ENCODE results near the gene MMAB. TPM values are rescaled to one million over a fixed set of nuclear protein-coding genes. Genes with fewer than 3 reads are reported as not detected.
A peak's percentile ranks its signal among the peaks of the same experiment; 100 is the strongest.

The MMAB gene
- total RNA-seq, 4 donors from 2014 or later, result 22.3 to 39.6 (median 31.1) TPM

DNA sequence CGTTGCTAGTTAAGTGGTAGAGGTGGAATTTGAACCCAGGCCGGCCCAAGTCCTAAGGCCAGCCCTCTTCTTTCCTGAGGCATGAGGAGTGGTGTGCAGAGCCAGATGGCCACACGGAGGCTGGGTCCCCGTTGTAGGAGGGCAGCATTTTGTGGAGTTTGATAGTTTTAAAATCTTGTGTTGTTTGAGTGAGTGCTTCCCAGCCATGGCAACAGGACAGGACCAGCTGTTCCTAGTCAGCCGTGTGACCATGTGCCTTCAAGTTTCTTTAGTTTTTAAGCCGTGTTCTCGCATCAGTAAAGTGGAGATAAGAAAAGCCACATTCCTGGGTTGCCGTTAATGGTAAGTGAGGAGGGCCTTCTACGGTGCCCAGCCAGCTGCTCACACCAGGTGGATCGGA is 51.5 kb downstream of the MMAB start:
- Histone ChIP-seq H3K36me3 (peaks cover 0 to 100% of the 10 kb centered on the region in 2 donors), H3K9me3 (no peaks in the 10 kb centered on the region), H3K27ac (no peak overlapping the region), H3K27me3 (no peaks in the 10 kb centered on the region), H3K4me3 (no peak overlapping the region), H3K4me1 (peaks cover 0 to 14% (median 6%) of the 10 kb centered on the region in 3 donors)
- TF ChIP-seq, protein P1, sequence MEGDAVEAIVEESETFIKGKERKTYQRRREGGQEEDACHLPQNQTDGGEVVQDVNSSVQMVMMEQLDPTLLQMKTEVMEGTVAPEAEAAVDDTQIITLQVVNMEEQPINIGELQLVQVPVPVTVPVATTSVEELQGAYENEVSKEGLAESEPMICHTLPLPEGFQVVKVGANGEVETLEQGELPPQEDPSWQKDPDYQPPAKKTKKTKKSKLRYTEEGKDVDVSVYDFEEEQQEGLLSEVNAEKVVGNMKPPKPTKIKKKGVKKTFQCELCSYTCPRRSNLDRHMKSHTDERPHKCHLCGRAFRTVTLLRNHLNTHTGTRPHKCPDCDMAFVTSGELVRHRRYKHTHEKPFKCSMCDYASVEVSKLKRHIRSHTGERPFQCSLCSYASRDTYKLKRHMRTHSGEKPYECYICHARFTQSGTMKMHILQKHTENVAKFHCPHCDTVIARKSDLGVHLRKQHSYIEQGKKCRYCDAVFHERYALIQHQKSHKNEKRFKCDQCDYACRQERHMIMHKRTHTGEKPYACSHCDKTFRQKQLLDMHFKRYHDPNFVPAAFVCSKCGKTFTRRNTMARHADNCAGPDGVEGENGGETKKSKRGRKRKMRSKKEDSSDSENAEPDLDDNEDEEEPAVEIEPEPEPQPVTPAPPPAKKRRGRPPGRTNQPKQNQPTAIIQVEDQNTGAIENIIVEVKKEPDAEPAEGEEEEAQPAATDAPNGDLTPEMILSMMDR (IDR thresholded peaks at IDR 0.05), result no peak
- TF ChIP-seq EP300 (IDR thresholded peaks at IDR 0.05), result no peak
- TF ChIP-seq POLR2AphosphoS5 (IDR thresholded peaks at IDR 0.05), result no peak
- no peak for TF ChIP-seq POLR2A (IDR thresholded peaks at IDR 0.05)
- WGBS, 2 donors (ENCODE audit: low coverage in 1 of 2), result 43 to 61% methylated on average over 4 to 7 of the region's 10 CpGs
- ATAC-seq, result no peak

DNA sequence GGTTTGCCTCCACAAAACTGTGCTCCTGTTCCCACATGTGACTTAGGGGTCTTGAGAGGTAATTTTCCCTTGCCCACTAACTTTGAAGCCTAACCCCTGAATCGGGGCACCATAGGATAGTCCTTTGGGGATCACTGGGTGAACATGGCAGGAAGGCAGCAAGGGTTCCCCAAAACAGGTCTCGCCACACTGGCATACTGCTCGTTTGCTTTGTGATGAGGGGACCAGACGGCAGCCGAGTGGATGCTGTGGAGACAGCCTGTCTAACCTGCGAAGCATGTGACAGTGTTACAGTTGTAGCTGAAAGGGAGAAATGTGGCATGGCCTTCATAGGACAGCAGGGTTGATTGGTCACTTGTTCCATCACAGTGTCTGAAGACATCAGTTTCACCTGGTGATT is 53.5 kb downstream of the MMAB start:
- Histone ChIP-seq H3K4me3 (no peak overlapping the region), H3K36me3 (peaks cover 0 to 99% of the 10 kb centered on the region in 2 donors), H3K4me1 (peaks cover 0 to 14% (median 6%) of the 10 kb centered on the region in 3 donors), H3K27me3 (no peaks in the 10 kb centered on the region), H3K27ac (peak overlapping the region in 3 of 4 donors; percentile 42 to 71 (median 56)), H3K9me3 (no peaks in the 10 kb centered on the region)
- TF ChIP-seq POLR2A (IDR thresholded peaks at IDR 0.05), result no peak
- no peak for TF ChIP-seq POLR2AphosphoS5 (IDR thresholded peaks at IDR 0.05)
- ATAC-seq, result no peak
- 84% methylated on average over 4 of the region's 6 CpGs; no CpG with 5 or more reads in 1 of the 2 donors for WGBS, 2 donors (ENCODE audit: low coverage in 1 of 2)

DNA sequence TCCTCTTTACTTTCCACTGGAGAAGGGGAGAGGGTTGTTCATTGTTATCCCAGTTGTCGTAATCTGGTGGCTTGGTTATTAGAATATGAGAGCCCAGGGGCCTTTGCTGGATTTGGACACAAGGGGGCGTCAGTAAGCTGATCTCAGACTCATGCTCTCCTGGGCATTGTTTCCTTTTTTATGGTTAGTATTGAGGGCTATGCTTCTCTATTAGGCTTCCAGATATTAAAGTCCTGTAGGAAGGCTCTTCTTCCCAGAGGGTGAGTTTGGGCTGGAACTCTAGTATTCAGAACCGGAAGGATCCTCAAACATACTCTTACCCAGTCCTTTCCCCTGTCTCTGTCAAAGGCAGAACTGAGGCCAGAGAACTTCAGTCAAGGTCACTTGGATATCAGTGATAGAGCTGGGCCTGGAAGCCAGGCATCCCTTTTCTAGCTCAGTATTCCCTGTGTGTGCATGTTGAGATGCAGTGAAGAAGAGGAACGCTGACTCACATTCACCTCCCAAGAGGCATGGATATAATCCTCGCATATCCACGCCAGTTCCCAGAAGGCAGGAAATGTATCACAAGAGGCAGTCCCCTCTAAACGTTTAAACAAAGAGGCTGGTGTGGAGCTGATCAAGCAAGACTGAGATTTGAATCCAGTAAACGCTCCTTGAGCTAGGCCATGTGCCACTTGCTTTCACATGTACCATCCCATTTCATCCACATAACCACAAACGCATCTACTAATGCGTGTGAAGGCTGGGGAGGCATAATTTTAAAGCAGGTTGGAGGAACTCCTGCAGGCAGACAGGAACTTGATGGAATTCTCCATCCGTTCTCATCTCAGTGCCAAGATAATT is 54.3 kb downstream of the MMAB start:
- Histone ChIP-seq H3K27me3 (no peaks in the 10 kb centered on the region), H3K27ac (peak overlapping the region in 3 of 4 donors; percentile 49 to 71 (median 56)), H3K4me3 (no peak overlapping the region), H3K4me1 (peaks cover 0 to 14% (median 6%) of the 10 kb centered on the region in 3 donors), H3K36me3 (peaks cover 0 to 99% of the 10 kb centered on the region in 2 donors), H3K9me3 (no peaks in the 10 kb centered on the region)
- 36 to 51% methylated on average over 7 to 10 of the region's 11 CpGs for WGBS, 2 donors (ENCODE audit: low coverage in 1 of 2)
- peak; percentile 55 for ATAC-seq
- TF ChIP-seq POLR2AphosphoS5 (IDR thresholded peaks at IDR 0.05) (peak; percentile 38), EP300 (IDR thresholded peaks at IDR 0.05) (no peak), POLR2A (IDR thresholded peaks at IDR 0.05) (no peak)
- TF ChIP-seq, protein P1 (IDR thresholded peaks at IDR 0.05), result peak in 3 of 4 experiments; percentile 62 to 74 (median 63)

DNA sequence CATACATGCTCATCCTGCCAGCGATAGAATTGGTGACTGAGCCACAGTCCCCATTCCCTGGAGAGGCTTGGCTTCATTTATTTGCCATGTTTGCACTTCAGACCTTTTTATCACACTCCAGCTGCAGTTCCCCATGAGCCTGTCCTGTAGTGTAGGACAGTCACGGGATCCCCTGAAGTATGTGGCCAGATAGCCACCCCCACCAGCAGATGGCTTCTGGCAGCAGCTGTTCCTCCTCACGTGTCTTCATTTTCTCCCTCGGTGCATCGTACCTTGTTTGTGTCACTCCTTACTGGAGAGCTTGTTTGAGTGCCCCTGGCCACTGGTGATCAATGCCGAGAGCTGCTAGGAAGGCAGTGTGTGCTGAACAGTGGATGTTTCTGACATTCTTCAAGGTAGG is 55.7 kb downstream of the MMAB start:
- 56 to 88% methylated on average over 1 to 6 of the region's 6 CpGs for WGBS, 2 donors (ENCODE audit: low coverage in 1 of 2)

DNA sequence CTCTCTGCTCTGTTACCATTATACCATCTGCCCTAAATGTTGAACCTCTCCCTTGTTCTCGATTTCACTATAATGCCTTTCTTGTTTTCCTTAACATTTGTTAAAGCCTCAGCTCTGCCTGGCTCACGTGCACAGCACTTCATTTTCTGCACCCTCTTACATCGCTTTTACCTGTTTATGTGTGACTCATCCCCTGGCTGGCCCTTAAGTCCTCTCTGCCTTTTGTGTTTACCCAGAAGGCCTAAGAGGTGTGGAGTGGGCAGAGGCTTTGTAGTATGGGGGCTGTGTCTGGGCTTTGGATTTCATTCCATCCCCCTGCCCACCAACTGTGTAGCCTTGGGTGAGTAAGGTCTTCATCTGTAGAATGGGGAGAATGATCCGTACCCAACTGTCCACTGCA is 59.3 kb downstream of the MMAB start:
- peaks cover 0 to 99% of the 10 kb centered on the region in 2 donors for H3K36me3 ChIP-seq

More for the DNA sequence above, 55.7 kb downstream of the MMAB start:
- ATAC-seq, result no peak
- peaks cover 0 to 14% (median 6%) of the 10 kb centered on the region in 3 donors for H3K4me1 ChIP-seq
- TF ChIP-seq POLR2A (IDR thresholded peaks at IDR 0.05) (no peak), POLR2AphosphoS5 (IDR thresholded peaks at IDR 0.05) (no peak), EP300 (IDR thresholded peaks at IDR 0.05) (no peak)
- TF ChIP-seq, protein P1 (IDR thresholded peaks at IDR 0.05), result no peak
- no peaks in the 10 kb centered on the region for H3K27me3 ChIP-seq
- H3K4me3 ChIP-seq, result no peak overlapping the region
- H3K36me3 ChIP-seq, result peaks cover 0 to 99% of the 10 kb centered on the region in 2 donors
- no peaks in the 10 kb centered on the region for H3K9me3 ChIP-seq
- peak overlapping the region in 2 of 4 donors; percentile 49 to 71 for H3K27ac ChIP-seq

More for the DNA sequence above, 59.3 kb downstream of the MMAB start:
- H3K27ac ChIP-seq, result no peak overlapping the region
- no peak overlapping the region for H3K4me3 ChIP-seq
- no peaks in the 10 kb centered on the region for H3K27me3 ChIP-seq
- WGBS, 2 donors (ENCODE audit: low coverage in 1 of 2), result 82 to 83% methylated on average over 1 to 3 of the region's 4 CpGs
- peaks cover 0 to 10% (median 6%) of the 10 kb centered on the region in 3 donors for H3K4me1 ChIP-seq
- no peak for ATAC-seq
- H3K9me3 ChIP-seq, result no peaks in the 10 kb centered on the region
- TF ChIP-seq POLR2AphosphoS5 (IDR thresholded peaks at IDR 0.05) (no peak), EP300 (IDR thresholded peaks at IDR 0.05) (no peak), POLR2A (IDR thresholded peaks at IDR 0.05) (no peak)
- TF ChIP-seq, protein P1 (IDR thresholded peaks at IDR 0.05), result no peak

Data from gastroesophageal sphincter (tissue), 4 donors.